Progenitor cell of endocrine pancreas (in vitro differentiated cells): ENCODE results near the gene PDE5A. TPM values are rescaled to one million over a fixed set of nuclear protein-coding genes. Genes with fewer than 3 reads are reported as not detected.

ENCODE experiments used
- DNase-seq: peaks from one replicate; pipeline ENCODE4 v3.0.0; 2021; ENCODE audit warnings: low spot score; ENCODE audit not compliant: unreplicated experiment
- H3K27ac Mint-ChIP-seq: 2 replicates; pipeline ENCODE4 v1.8.0; 2021; ENCODE audit warnings: mild to moderate bottlenecking, moderate library complexity, mixed read lengths
- H3K27me3 Mint-ChIP-seq: 2 replicates; pipeline ENCODE4 v1.8.0; 2021; ENCODE audit warnings: mixed read lengths
- H3K36me3 Mint-ChIP-seq: 2 replicates; pipeline ENCODE4 v1.8.0; 2022; ENCODE audit warnings: mixed read lengths; ENCODE audit not compliant: insufficient read depth
- H3K4me1 Mint-ChIP-seq: 2 replicates; pipeline ENCODE4 v1.8.0; 2021; ENCODE audit warnings: low read depth, mixed read lengths
- H3K4me3 Mint-ChIP-seq: 2 replicates; pipeline ENCODE4 v1.8.0; 2021; ENCODE audit warnings: low read depth, mild to moderate bottlenecking, moderate library complexity, mixed read lengths
- H3K9me3 Mint-ChIP-seq: 2 replicates; pipeline ENCODE4 v1.8.0; 2021; ENCODE audit warnings: low read depth, mixed read lengths
- total RNA-seq: library from RNA; stranded (reverse); gene quantifications from 2 replicates; pipeline ENCODE4 v1.2.1, GENCODE V29; 2021
- TF ChIP-seq, protein P1 (sequence below): fragments of 200-600 bp; sonication (generic); IDR thresholded peaks from one replicate; pipeline ENCODE4 v1.5.0; 2021; ENCODE audit warnings: antibody characterized with exemption, mild to moderate bottlenecking; ENCODE audit not compliant: unreplicated experiment

PDE5A gene
- total RNA-seq, 1 donor from 2014 or later, result 44.6 TPM

DNA sequence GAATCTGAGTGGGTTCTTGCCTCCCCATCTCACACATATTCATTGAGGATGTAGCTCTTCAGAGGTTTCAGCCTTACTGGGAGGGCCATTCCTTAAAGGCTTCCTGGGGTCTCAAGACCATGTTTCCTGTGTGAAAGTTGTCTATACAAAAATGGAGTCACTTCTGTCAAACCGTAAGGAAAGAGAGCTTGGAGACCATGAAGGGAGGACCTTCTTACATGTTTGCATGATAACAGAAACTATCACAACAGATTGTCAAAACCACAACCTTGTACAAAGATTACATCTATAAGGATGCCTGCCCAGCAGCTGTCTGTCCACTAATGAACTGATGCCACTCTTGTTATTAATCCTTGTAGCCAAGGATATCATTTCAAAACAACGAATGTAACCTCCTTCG, 139.3 kb downstream of the PDE5A start:
- peaks cover 5% of the 10 kb centered on the region for H3K36me3 Mint-ChIP-seq
- no peak overlapping the region for H3K4me3 Mint-ChIP-seq
- peaks cover 23% of the 10 kb centered on the region for H3K9me3 Mint-ChIP-seq
- no peak overlapping the region for H3K27ac Mint-ChIP-seq
- TF ChIP-seq, protein P1, sequence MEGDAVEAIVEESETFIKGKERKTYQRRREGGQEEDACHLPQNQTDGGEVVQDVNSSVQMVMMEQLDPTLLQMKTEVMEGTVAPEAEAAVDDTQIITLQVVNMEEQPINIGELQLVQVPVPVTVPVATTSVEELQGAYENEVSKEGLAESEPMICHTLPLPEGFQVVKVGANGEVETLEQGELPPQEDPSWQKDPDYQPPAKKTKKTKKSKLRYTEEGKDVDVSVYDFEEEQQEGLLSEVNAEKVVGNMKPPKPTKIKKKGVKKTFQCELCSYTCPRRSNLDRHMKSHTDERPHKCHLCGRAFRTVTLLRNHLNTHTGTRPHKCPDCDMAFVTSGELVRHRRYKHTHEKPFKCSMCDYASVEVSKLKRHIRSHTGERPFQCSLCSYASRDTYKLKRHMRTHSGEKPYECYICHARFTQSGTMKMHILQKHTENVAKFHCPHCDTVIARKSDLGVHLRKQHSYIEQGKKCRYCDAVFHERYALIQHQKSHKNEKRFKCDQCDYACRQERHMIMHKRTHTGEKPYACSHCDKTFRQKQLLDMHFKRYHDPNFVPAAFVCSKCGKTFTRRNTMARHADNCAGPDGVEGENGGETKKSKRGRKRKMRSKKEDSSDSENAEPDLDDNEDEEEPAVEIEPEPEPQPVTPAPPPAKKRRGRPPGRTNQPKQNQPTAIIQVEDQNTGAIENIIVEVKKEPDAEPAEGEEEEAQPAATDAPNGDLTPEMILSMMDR, result no peak
- H3K27me3 Mint-ChIP-seq, result no peaks in the 10 kb centered on the region
- H3K4me1 Mint-ChIP-seq, result peaks cover 2% of the 10 kb centered on the region
- DNase-seq, result no peak

DNA sequence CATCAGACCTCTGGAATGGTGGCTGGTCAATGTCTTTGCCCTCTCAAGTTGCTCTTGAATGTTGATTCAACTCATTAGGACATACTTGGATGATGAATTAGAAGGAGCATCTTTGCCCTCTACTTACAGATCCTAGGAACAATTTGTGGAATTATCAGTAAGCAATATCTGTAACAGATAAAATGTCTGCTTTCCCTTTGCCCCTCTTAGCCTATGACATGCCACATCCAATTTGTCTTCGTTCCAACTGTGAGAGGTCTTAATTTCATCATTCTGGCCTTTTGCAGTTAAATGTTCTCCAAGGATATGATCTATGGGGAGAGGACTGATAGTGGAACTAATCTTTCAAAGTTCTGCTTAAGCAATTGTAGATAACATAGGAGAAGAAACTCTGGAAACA, 148.3 kb downstream of the PDE5A start:
- Mint-ChIP-seq H3K36me3 (peaks cover 41% of the 10 kb centered on the region), H3K27me3 (no peaks in the 10 kb centered on the region), H3K9me3 (peaks cover 33% of the 10 kb centered on the region), H3K4me1 (peaks cover 5% of the 10 kb centered on the region), H3K27ac (no peak overlapping the region), H3K4me3 (no peak overlapping the region)
- no peak for DNase-seq
- TF ChIP-seq, protein P1, result no peak

DNA sequence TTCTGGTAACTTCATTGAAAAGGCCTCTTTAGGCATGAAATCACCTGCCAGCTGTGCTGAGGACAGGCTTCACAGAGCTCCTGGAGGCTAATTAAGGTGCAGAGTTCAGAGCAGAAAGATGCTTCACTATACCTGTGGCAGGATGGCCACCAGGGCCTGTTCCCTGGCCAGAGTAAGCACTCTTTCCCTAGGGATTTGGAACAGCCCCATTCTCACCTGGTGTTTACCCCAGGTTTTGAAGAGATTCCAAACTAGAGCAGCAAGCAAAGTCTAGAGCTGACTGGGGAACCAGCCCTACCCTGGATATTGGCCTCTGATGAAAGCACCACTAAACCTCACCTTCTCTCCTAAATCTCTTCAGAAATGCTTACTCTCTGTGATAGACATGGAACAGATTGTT, 148.8 kb downstream of the PDE5A start:
- TF ChIP-seq, protein P1, result no peak
- Mint-ChIP-seq H3K27me3 (no peaks in the 10 kb centered on the region), H3K9me3 (peaks cover 30% of the 10 kb centered on the region), H3K27ac (no peak overlapping the region), H3K36me3 (peaks cover 41% of the 10 kb centered on the region), H3K4me3 (no peak overlapping the region), H3K4me1 (peaks cover 5% of the 10 kb centered on the region)
- DNase-seq, result no peak

DNA sequence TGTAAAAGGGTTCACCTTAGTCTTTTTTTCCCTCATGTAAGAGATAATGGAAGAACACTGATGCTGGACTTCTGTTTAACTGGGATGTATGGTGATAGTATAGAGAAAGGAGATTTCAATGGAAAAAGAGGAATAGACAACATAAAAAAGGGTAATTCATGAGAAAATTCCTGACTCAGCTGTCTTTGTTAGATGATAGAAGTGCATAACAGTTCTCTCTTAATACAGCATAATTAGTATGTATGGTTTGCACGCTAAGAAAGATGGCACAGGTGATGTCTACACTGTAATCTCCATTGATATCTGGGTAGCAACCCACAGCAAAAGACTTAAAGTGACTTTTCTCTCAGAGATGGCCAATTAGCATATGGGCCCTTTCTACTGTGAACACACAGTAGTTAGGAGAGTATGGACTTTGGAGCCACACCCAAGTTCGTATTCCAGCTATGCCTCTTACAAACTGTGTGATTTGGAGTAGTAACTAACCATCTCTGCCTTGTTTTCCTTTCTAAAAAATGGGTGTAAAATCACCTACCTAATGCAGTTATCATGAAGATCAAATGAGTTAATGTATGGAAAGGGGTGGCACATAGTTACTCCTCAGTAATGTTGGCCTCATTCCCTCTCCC, 149.3 kb downstream of the PDE5A start:
- Mint-ChIP-seq H3K27me3 (no peaks in the 10 kb centered on the region), H3K36me3 (peaks cover 38% of the 10 kb centered on the region), H3K4me1 (peaks cover 5% of the 10 kb centered on the region), H3K27ac (no peak overlapping the region), H3K4me3 (no peak overlapping the region), H3K9me3 (peaks cover 25% of the 10 kb centered on the region)
- no peak for DNase-seq
- TF ChIP-seq, protein P1, result no peak

DNA sequence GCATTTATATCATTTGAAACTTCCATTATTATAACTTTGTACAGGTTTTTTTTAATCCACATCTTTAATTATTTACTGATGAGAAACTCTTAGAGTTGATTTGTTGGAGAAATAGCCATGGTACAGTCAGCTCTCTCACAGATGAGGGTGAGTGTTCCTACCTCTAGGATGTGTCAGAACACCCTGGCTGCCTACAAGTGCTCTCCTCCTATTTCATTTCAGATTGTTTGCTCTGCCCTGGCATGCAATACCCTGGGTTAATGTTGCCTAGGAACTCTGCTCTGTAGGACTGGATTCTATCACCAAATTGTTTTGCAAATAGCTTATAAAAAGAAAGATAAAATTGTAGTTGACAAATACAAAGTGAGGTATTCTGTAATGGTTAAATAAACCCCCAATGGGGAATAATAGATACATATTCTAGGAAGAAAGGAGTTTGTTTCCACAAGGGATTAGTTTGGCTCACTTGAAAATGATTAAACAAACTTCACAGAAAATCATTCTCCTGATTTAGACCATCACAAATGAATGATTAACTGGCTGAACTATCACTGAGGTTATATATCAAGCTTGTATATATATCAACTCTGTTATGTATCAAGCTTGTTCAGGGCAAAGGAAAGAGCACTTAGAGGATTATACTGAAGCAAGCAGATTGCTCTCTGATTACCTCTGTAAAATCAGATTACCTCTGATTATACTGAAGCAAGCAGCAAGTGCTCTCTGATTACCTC, 150.0 kb downstream of the PDE5A start:
- TF ChIP-seq, protein P1, result no peak
- Mint-ChIP-seq H3K4me1 (peaks cover 5% of the 10 kb centered on the region), H3K9me3 (peaks cover 20% of the 10 kb centered on the region), H3K4me3 (no peak overlapping the region), H3K36me3 (peaks cover 33% of the 10 kb centered on the region), H3K27me3 (no peaks in the 10 kb centered on the region), H3K27ac (no peak overlapping the region)
- DNase-seq, result no peak
